Erythroblast (primary cell): ENCODE results near the gene ACTL6B.

ENCODE experiments used
- GATA1 ChIP-seq: IDR thresholded peaks from 2 replicates; pipeline ENCODE4 v1.6.1; 2011; ENCODE audit warnings: low read depth, mild to moderate bottlenecking, control low read depth, low read length, moderate library complexity
- POLR2A ChIP-seq: IDR thresholded peaks from 2 replicates; pipeline ENCODE4 v1.6.1; 2011; ENCODE audit warnings: mild to moderate bottlenecking, low read length

DNA sequence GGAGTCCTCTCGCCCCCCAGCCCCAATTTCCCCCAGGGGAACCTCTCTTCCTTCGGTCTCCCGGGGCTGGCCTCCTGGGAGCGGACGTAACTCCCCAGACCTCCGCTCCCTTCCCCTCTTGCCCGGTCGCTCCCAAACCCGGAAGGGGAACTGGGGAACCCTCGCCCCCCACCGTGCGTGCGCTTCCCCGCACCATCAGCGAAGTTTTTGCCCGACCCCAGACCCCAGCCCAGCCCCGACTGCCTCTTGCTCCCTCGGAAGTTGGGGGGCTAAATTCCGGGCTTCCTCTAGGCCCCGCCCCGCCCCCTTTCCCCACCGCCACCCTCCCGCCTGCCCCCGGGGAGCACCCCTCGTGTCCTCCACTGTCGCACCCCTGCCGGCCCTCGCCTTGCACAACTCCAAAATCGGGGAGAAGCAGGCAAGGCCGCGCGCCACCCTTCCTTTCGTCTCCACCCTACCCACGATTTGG, 17.7 kb upstream of the ACTL6B start:
- TF ChIP-seq POLR2A (no peak), GATA1 (no peak)
